ENCODE results near the gene CDADC1.

Gene CDADC1

GRCh38 chr13:49304356-49304755, 56.6 kb downstream of the CDADC1 start:
- no peaks in the 10 kb centered on the region for H3K36me3 Mint-ChIP-seq
- no peak overlapping the region for H3K27ac Mint-ChIP-seq
- CTCF ChIA-PET: interaction anchor here (2.0 kb wide), 1 partner anchor 8 kb away, joined by 5 read pairs; no protein-coding TSS in a partner anchor
- no peak for DNase-seq
- H3K4me1 Mint-ChIP-seq: peaks cover 16% of the 10 kb centered on the region
- H3K4me3 Mint-ChIP-seq: no peak overlapping the region
- H3K9me3 Mint-ChIP-seq: no peaks in the 10 kb centered on the region
- H3K27me3 Mint-ChIP-seq: peaks cover 4% of the 10 kb centered on the region

- H3K36me3 Mint-ChIP-seq: no peaks in the 10 kb centered on the region
- H3K4me1 Mint-ChIP-seq: peaks cover 16% of the 10 kb centered on the region
- H3K27me3 Mint-ChIP-seq: peaks cover 4% of the 10 kb centered on the region
- DNase-seq: no peak
- no peak overlapping the region for H3K27ac Mint-ChIP-seq
- H3K9me3 Mint-ChIP-seq: no peaks in the 10 kb centered on the region
- H3K4me3 Mint-ChIP-seq: no peak overlapping the region
- CTCF ChIA-PET: interaction anchor here (1.0 kb wide), 1 partner anchor 302 kb away, joined by 3 read pairs; no protein-coding TSS in a partner anchor
Observed at GRCh38 chr13:49304763-49305700, 57.3 kb downstream of the CDADC1 start.

- peaks cover 16% of the 10 kb centered on the region for H3K4me1 Mint-ChIP-seq
Observed at GRCh38 chr13:49305792-49306425, 58.2 kb downstream of the CDADC1 start.

GRCh38 chr13:49307365-49307764, 59.6 kb downstream of the CDADC1 start:
- no peak for DNase-seq
- CTCF ChIA-PET: no interaction called here
- Mint-ChIP-seq H3K36me3 (no peaks in the 10 kb centered on the region), H3K27me3 (peaks cover 4% of the 10 kb centered on the region), H3K9me3 (no peaks in the 10 kb centered on the region), H3K27ac (no peak overlapping the region), H3K4me3 (no peak overlapping the region), H3K4me1 (peaks cover 5% of the 10 kb centered on the region)

More at GRCh38 chr13:49305792-49306425, 58.2 kb downstream of the CDADC1 start:
- no peak overlapping the region for H3K4me3 Mint-ChIP-seq
- no peak overlapping the region for H3K27ac Mint-ChIP-seq
- no peaks in the 10 kb centered on the region for H3K36me3 Mint-ChIP-seq
- peaks cover 4% of the 10 kb centered on the region for H3K27me3 Mint-ChIP-seq
- H3K9me3 Mint-ChIP-seq: no peaks in the 10 kb centered on the region
- CTCF ChIA-PET: interaction anchor here (1.0 kb wide), 1 partner anchor 301 kb away, joined by 3 read pairs; no protein-coding TSS in a partner anchor
- no peak for DNase-seq

- no peak overlapping the region for H3K4me3 Mint-ChIP-seq
- H3K4me1 Mint-ChIP-seq: no peaks in the 10 kb centered on the region
- no peaks in the 10 kb centered on the region for H3K9me3 Mint-ChIP-seq
- DNase-seq: no peak
- no peaks in the 10 kb centered on the region for H3K27me3 Mint-ChIP-seq
- no peaks in the 10 kb centered on the region for H3K36me3 Mint-ChIP-seq
- CTCF ChIA-PET: no interaction called here
- H3K27ac Mint-ChIP-seq: no peak overlapping the region
Observed at GRCh38 chr13:49308097-49308875, 60.6 kb downstream of the CDADC1 start.

- no peak for DNase-seq
- no peaks in the 10 kb centered on the region for H3K4me1 Mint-ChIP-seq
- H3K27me3 Mint-ChIP-seq: no peaks in the 10 kb centered on the region
- H3K36me3 Mint-ChIP-seq: no peaks in the 10 kb centered on the region
- CTCF ChIA-PET: no interaction called here
- H3K9me3 Mint-ChIP-seq: no peaks in the 10 kb centered on the region
- no peak overlapping the region for H3K4me3 Mint-ChIP-seq
- no peak overlapping the region for H3K27ac Mint-ChIP-seq
Observed at GRCh38 chr13:49308921-49309408, 61.2 kb downstream of the CDADC1 start.

GRCh38 chr13:49310251-49310650, 62.5 kb downstream of the CDADC1 start:
- no peak for DNase-seq

GRCh38 chr13:49311816-49312215, 64.1 kb downstream of the CDADC1 start:
- no peaks in the 10 kb centered on the region for H3K27me3 Mint-ChIP-seq
- CTCF ChIA-PET: interaction anchor here (0.6 to 1.6 kb wide), 3 partner anchors 9 to 1328 kb away, joined by 3 to 5 read pairs (median 5); no protein-coding TSS in a partner anchor
- no peaks in the 10 kb centered on the region for H3K36me3 Mint-ChIP-seq
- no peak overlapping the region for H3K27ac Mint-ChIP-seq
- no peak for DNase-seq
- no peak overlapping the region for H3K4me3 Mint-ChIP-seq
- no peaks in the 10 kb centered on the region for H3K4me1 Mint-ChIP-seq
- H3K9me3 Mint-ChIP-seq: no peaks in the 10 kb centered on the region

More at GRCh38 chr13:49310251-49310650, 62.5 kb downstream of the CDADC1 start:
- H3K27me3 Mint-ChIP-seq: no peaks in the 10 kb centered on the region
- CTCF ChIA-PET: interaction anchor here (1.6 kb wide), 1 partner anchor 296 kb away, joined by 5 read pairs; no protein-coding TSS in a partner anchor
- H3K9me3 Mint-ChIP-seq: no peaks in the 10 kb centered on the region
- H3K4me3 Mint-ChIP-seq: no peak overlapping the region
- H3K27ac Mint-ChIP-seq: no peak overlapping the region
- H3K36me3 Mint-ChIP-seq: no peaks in the 10 kb centered on the region
- H3K4me1 Mint-ChIP-seq: no peaks in the 10 kb centered on the region

GRCh38 chr13:49314344-49314882, 66.7 kb downstream of the CDADC1 start:
- H3K36me3 Mint-ChIP-seq: no peaks in the 10 kb centered on the region
- DNase-seq: no peak
- H3K4me3 Mint-ChIP-seq: no peak overlapping the region
- H3K9me3 Mint-ChIP-seq: no peaks in the 10 kb centered on the region
- H3K4me1 Mint-ChIP-seq: no peaks in the 10 kb centered on the region
- H3K27ac Mint-ChIP-seq: no peak overlapping the region
- CTCF ChIA-PET: no interaction called here
- no peaks in the 10 kb centered on the region for H3K27me3 Mint-ChIP-seq

- H3K4me3 Mint-ChIP-seq: no peak overlapping the region
- DNase-seq: no peak
- no peaks in the 10 kb centered on the region for H3K4me1 Mint-ChIP-seq
- peak overlapping the region; percentile 42 for H3K27ac Mint-ChIP-seq
- CTCF ChIA-PET: no interaction called here
- no peaks in the 10 kb centered on the region for H3K9me3 Mint-ChIP-seq
- H3K27me3 Mint-ChIP-seq: no peaks in the 10 kb centered on the region
- no peaks in the 10 kb centered on the region for H3K36me3 Mint-ChIP-seq
Observed at GRCh38 chr13:49315036-49315565, 67.4 kb downstream of the CDADC1 start.

GRCh38 chr13:49315756-49316482, 68.2 kb downstream of the CDADC1 start:
- CTCF ChIA-PET: no interaction called here
- Mint-ChIP-seq H3K4me3 (no peak overlapping the region), H3K4me1 (peaks cover 5% of the 10 kb centered on the region), H3K27me3 (no peaks in the 10 kb centered on the region), H3K9me3 (no peaks in the 10 kb centered on the region), H3K36me3 (no peaks in the 10 kb centered on the region), H3K27ac (no peak overlapping the region)
- no peak for DNase-seq

- Mint-ChIP-seq H3K36me3 (no peaks in the 10 kb centered on the region), H3K4me1 (peaks cover 11% of the 10 kb centered on the region), H3K27me3 (no peaks in the 10 kb centered on the region), H3K9me3 (no peaks in the 10 kb centered on the region), H3K27ac (no peak overlapping the region), H3K4me3 (no peak overlapping the region)
- no peak for DNase-seq
- CTCF ChIA-PET: no interaction called here
Observed at GRCh38 chr13:49319551-49319950, 71.8 kb downstream of the CDADC1 start.

- Mint-ChIP-seq H3K27me3 (no peaks in the 10 kb centered on the region), H3K9me3 (no peaks in the 10 kb centered on the region), H3K36me3 (no peaks in the 10 kb centered on the region), H3K4me3 (no peak overlapping the region), H3K4me1 (peaks cover 11% of the 10 kb centered on the region), H3K27ac (no peak overlapping the region)
- CTCF ChIA-PET: no interaction called here
- DNase-seq: no peak
Observed at GRCh38 chr13:49319951-49320350, 72.2 kb downstream of the CDADC1 start.
